ENCODE results near the gene NSUN7.
A peak's percentile ranks its signal among the peaks of the same experiment; 100 is the strongest.

Gene NSUN7

DNA sequence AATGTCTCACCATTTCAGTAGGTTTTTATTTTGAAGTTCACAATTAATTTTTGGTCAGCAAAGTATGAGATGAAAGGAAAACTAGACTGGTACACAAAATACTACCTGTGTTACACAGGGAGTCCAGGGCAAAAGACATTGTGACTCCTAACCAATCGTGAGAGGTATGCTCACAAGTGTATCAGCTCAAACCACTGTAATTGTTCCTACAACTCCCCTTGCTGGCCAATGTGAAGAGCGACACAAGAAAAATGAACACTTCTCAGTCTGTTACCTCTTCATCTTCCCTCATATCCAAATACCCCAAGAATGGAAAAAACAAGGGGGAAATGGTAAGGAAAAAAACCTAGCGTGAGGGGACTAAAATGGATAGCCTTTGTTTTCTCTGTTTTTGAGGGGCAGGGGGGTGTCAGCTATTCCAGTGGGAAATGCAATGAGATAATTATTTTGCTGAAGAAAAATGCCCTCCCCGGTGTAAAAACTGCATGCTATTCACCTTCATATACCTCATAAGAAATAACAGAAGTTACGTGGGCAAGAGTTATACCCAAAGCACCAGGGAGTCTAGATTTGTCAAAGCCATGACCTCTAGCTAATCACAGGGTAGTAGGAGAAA is 30.6 kb upstream of the NSUN7 start:
- TF ChIP-seq, protein P1, sequence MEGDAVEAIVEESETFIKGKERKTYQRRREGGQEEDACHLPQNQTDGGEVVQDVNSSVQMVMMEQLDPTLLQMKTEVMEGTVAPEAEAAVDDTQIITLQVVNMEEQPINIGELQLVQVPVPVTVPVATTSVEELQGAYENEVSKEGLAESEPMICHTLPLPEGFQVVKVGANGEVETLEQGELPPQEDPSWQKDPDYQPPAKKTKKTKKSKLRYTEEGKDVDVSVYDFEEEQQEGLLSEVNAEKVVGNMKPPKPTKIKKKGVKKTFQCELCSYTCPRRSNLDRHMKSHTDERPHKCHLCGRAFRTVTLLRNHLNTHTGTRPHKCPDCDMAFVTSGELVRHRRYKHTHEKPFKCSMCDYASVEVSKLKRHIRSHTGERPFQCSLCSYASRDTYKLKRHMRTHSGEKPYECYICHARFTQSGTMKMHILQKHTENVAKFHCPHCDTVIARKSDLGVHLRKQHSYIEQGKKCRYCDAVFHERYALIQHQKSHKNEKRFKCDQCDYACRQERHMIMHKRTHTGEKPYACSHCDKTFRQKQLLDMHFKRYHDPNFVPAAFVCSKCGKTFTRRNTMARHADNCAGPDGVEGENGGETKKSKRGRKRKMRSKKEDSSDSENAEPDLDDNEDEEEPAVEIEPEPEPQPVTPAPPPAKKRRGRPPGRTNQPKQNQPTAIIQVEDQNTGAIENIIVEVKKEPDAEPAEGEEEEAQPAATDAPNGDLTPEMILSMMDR (IDR thresholded peaks at IDR 0.05), result peak; percentile 78

DNA sequence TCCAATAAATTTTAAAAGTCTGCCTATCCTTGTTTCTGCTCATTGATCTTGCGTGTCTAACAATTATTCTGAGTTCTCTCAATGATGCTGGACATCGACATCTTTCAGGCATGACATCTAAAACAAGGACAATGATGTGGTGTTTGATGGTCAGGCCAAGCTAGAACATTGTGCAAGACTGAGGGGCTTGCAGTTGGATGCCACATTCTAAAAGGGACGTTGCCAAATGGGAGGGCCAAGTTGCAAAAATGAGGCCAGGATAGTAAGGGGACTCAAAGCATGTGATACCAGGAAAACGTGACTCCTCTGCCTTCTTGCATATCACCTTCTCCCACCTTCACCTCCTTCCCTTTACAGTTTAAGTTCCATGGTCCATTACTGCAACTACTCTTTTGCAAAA is 29.4 kb upstream of the NSUN7 start:
- TF ChIP-seq, protein P1 (IDR thresholded peaks at IDR 0.05), result no peak

- TF ChIP-seq, protein P1 (IDR thresholded peaks at IDR 0.05), result no peak
Observed at GRCh38 chr4:40720916-40721315, 28.8 kb upstream of the NSUN7 start.

GRCh38 chr4:40721730-40722171 is 28.0 kb upstream of the NSUN7 start:
- TF ChIP-seq, protein P1 (IDR thresholded peaks at IDR 0.05), result no peak

DNA sequence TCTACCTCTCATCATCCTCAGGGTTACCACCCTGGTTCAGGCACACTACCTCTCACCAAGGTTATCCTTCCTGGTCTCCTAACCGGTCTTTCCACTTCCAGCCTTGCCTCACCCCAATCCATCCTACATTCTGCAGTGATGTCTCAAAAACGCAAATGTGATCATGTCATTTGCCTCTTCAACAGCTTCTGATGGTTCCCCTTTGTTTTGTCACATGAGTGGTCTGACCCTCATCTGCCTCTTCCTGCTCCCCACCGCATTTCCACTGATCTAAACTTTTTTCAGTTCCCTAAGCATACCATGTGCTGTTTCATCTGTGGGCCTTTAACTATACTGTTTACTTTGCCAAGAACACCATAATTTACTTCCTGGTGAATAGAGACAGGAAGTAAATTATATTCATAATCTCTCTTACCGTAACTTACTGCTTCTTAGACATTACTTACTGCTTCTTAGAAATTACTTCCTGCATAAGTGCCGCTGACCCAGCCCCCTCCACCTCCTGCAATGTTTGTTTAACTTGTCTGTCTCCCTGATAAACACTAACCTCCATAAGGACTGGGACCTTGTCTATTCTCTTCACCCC is 27.1 kb upstream of the NSUN7 start:
- TF ChIP-seq, protein P1 (IDR thresholded peaks at IDR 0.05), result no peak

GRCh38 chr4:40723728-40724127 is 26.0 kb upstream of the NSUN7 start:
- TF ChIP-seq, protein P1 (IDR thresholded peaks at IDR 0.05), result no peak

DNA sequence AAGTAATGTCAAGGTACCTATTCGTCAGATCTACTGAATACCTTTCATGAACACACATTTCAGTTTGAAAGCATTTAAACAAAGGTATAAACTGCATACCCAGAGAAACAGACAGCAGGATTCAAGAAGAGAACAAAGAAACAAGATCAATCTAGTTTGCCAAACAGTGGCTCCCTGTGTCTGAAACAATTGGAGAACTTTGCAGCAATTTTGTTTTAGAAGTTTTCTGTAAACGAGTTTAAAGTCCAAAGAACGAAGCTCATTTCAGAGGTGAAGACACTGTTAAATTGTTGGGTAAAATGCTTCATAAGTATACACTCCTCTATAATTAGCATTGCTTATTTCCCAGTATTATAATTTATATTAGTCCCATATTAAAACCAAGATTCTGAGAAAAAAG is 21.4 kb upstream of the NSUN7 start:
- TF ChIP-seq, protein P1 (IDR thresholded peaks at IDR 0.05), result no peak
